IPS DF 4.7 (cell line): ENCODE measurements around the gene TMEM178A.
"Not testable (repeated sequence)": the region's sequence is repeated elsewhere in the genome, so short reads cannot be mapped to it uniquely, and the experiment has no call there.

ENCODE experiments used
- DNase-seq: peaks from one replicate; pipeline ENCODE4 v3.0.0-alpha.2; 2013; ENCODE audit warnings: low spot score; ENCODE audit errors: extremely low read depth

TMEM178A gene

GRCh38 chr2:39712953-39713352 is 47.2 kb downstream of the TMEM178A start:
- DNase-seq = no peak

- no peak for DNase-seq
These were observed 49.4 kb downstream of the TMEM178A start for GRCh38 chr2:39715095-39715494.

- DNase-seq = no peak
These were observed 50.1 kb downstream of the TMEM178A start for GRCh38 chr2:39715822-39716221.

GRCh38 chr2:39717067-39717466 is 51.4 kb downstream of the TMEM178A start:
- DNase-seq = no peak

- DNase-seq = no peak
These were observed 52.8 kb downstream of the TMEM178A start for GRCh38 chr2:39718483-39718882.

GRCh38 chr2:39719317-39719716 is 53.6 kb downstream of the TMEM178A start:
- no peak for DNase-seq

GRCh38 chr2:39720970-39721369 is 55.3 kb downstream of the TMEM178A start:
- DNase-seq = no peak

GRCh38 chr2:39723497-39723896 is 57.8 kb downstream of the TMEM178A start:
- DNase-seq = no peak

GRCh38 chr2:39723946-39724827 is 58.5 kb downstream of the TMEM178A start:
- DNase-seq = no peak

- no peak for DNase-seq
These were observed 59.1 kb downstream of the TMEM178A start for GRCh38 chr2:39724828-39725144.

GRCh38 chr2:39725401-39725800 is 59.7 kb downstream of the TMEM178A start:
- no peak for DNase-seq

- not testable (repeated sequence) for DNase-seq
These were observed 62.4 kb downstream of the TMEM178A start for GRCh38 chr2:39728085-39728484.

- DNase-seq = no peak
These were observed 63.2 kb downstream of the TMEM178A start for GRCh38 chr2:39728941-39729351.

GRCh38 chr2:39730276-39730675 is 64.6 kb downstream of the TMEM178A start:
- DNase-seq = no peak

GRCh38 chr2:39730685-39731302 is 65.1 kb downstream of the TMEM178A start:
- peak; percentile 44 for DNase-seq

- DNase-seq = no peak
These were observed 65.8 kb downstream of the TMEM178A start for GRCh38 chr2:39731546-39731945.

GRCh38 chr2:39732482-39732881 is 66.8 kb downstream of the TMEM178A start:
- DNase-seq = no peak

GRCh38 chr2:39733070-39733674 is 67.5 kb downstream of the TMEM178A start:
- DNase-seq = no peak

GRCh38 chr2:39734445-39734844 is 68.7 kb downstream of the TMEM178A start:
- no peak for DNase-seq

- no peak for DNase-seq
These were observed 69.9 kb downstream of the TMEM178A start for GRCh38 chr2:39735648-39736047.

- DNase-seq = no peak
These were observed 70.9 kb downstream of the TMEM178A start for GRCh38 chr2:39736640-39737039.

- DNase-seq = no peak
These were observed 71.9 kb downstream of the TMEM178A start for GRCh38 chr2:39737661-39738060.

- DNase-seq = no peak
These were observed 73.2 kb downstream of the TMEM178A start for GRCh38 chr2:39738936-39739335.
